SK-N-SH treated with all-trans-retinoic acid at 6 μM for 48 hours (cell line): ENCODE data around the gene KIF1A.

Experiments used
- ARNTL ChIP-seq: fragments of 450-650 bp; formaldehyde crosslinking; IDR thresholded peaks from 2 replicates; pipeline ENCODE4 v1.5.0; 2020; ENCODE audit warnings: low read depth, mild to moderate bottlenecking, moderate library complexity, borderline replicate concordance
- GLIS3 ChIP-seq: fragments of 250-450 bp; sonication (Bioruptor Pico); IDR thresholded peaks from 2 replicates; pipeline ENCODE4 v1.5.0; 2020; ENCODE audit warnings: mild to moderate bottlenecking, moderate library complexity
- PATZ1 ChIP-seq: fragments of 250-450 bp; sonication (Bioruptor Pico); IDR thresholded peaks from 2 replicates; pipeline ENCODE4 v1.8.0; 2020; ENCODE audit warnings: mild to moderate bottlenecking, moderate library complexity, borderline replicate concordance
- PPARA ChIP-seq: fragments of 250-450 bp; sonication (Bioruptor Pico); IDR thresholded peaks from 2 replicates; pipeline ENCODE4 v1.5.0; 2020; ENCODE audit warnings: mild to moderate bottlenecking, borderline replicate concordance
- SNAI2 ChIP-seq: fragments of 250-450 bp; sonication (Bioruptor Pico); IDR thresholded peaks from 2 replicates; pipeline ENCODE4 v1.5.0; 2020; ENCODE audit warnings: mild to moderate bottlenecking, moderate library complexity
- TCF4 ChIP-seq: fragments of 250-450 bp; sonication (Bioruptor Pico); IDR thresholded peaks from 2 replicates; pipeline ENCODE4 v1.8.0; 2021; ENCODE audit warnings: mild to moderate bottlenecking, moderate library complexity, borderline replicate concordance
- ZC3H10 ChIP-seq: fragments of 250-450 bp; sonication (Bioruptor Pico); IDR thresholded peaks from 2 replicates; pipeline ENCODE4 v1.5.1; 2021; ENCODE audit warnings: mild to moderate bottlenecking, moderate library complexity
- ZFP30 ChIP-seq: fragments of 450-650 bp; formaldehyde crosslinking; IDR thresholded peaks from 2 replicates; pipeline ENCODE4 v1.5.0; 2022; ENCODE audit warnings: mild to moderate bottlenecking, moderate library complexity
- ZNF565 ChIP-seq: fragments of 450-650 bp; formaldehyde crosslinking; conservative IDR thresholded peaks from 2 replicates; pipeline ENCODE4 v1.5.0; 2020; ENCODE audit warnings: low read depth, mild to moderate bottlenecking, moderate library complexity
- ZNF8 ChIP-seq: fragments of 450-650 bp; formaldehyde crosslinking; IDR thresholded peaks from 2 replicates; pipeline ENCODE4 v1.5.0; 2020; ENCODE audit warnings: mild to moderate bottlenecking, moderate library complexity
- TF ChIP-seq, protein P1 (sequence below): fragments of 250-450 bp; sonication (Bioruptor Pico); IDR thresholded peaks from 2 replicates; pipeline ENCODE4 v1.5.1; 2021; ENCODE audit warnings: mild to moderate bottlenecking, moderate library complexity

DNA sequence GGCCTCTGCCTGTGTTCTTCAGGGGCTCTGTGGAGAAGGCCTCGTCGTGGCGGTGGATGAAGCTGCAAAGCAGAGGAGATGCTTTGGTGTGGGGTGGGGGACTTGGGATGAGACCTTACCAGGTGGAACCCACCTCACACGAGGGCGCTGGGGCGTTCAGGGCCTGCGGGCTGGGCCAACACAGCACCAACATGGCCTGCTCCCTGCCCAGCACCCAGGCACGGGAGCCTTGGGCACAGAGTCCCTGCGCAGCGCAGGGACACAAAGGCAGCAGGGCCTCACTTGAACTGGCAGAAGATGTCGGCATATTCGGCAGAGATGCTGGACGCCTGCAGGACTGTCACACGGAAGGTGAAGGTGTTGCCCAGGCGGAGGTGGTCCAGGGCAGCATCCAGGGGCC is 74.6 kb downstream of the KIF1A start:
- no peak for TF ChIP-seq PPARA (CRISPR knock-in tag)
- TF ChIP-seq, protein P1, sequence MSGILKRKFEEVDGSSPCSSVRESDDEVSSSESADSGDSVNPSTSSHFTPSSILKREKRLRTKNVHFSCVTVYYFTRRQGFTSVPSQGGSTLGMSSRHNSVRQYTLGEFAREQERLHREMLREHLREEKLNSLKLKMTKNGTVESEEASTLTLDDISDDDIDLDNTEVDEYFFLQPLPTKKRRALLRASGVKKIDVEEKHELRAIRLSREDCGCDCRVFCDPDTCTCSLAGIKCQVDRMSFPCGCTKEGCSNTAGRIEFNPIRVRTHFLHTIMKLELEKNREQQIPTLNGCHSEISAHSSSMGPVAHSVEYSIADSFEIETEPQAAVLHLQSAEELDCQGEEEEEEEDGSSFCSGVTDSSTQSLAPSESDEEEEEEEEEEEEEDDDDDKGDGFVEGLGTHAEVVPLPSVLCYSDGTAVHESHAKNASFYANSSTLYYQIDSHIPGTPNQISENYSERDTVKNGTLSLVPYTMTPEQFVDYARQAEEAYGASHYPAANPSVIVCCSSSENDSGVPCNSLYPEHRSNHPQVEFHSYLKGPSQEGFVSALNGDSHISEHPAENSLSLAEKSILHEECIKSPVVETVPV (CRISPR knock-in tag) = no peak
- TF ChIP-seq PATZ1 (CRISPR knock-in tag) = no peak
- no peak for TF ChIP-seq TCF4 (CRISPR knock-in tag)
- TF ChIP-seq ARNTL (CRISPR knock-in tag) = no peak
- no peak for TF ChIP-seq GLIS3 (CRISPR knock-in tag)
- no peak for TF ChIP-seq ZNF8 (CRISPR knock-in tag)
- TF ChIP-seq ZC3H10 (CRISPR knock-in tag) = no peak
- TF ChIP-seq ZFP30 (CRISPR knock-in tag) = no peak
- no peak for TF ChIP-seq SNAI2
- TF ChIP-seq ZNF565 = no peak
